Heart left ventricle (tissue), 16 donors: ENCODE results near the gene SYDE2. TPM values are rescaled to one million over a fixed set of nuclear protein-coding genes. Genes with fewer than 3 reads are reported as not detected.

ENCODE experiments used
- ATAC-seq, 4 donors: fragments of 200-7000 bp; cut with Tn5 transposase; one replicate each; pipeline ENCODE4 v1.9.1; 2020 to 2022; ENCODE audit warnings: moderate library complexity in 4 of 4, mild to moderate bottlenecking in 3 of 4, moderate number of reproducible peaks in 1 of 4
- DNase-seq, 5 donors: peaks; one replicate each; pipeline ENCODE4 v3.0.0-alpha.2; 2020
- H3K27ac ChIP-seq, 12 donors: fragments of 200-600 bp; sonication (generic) in 4 of 12; one replicate each; pipeline versions ENCODE4 v1.5.0 to v1.8.0; 2016 to 2022; ENCODE audit warnings: mild to moderate bottlenecking in 2 of 12
- H3K27me3 ChIP-seq, 9 donors: fragments of 200-600 bp; sonication (generic) in 2 of 9; one replicate each; pipeline versions ENCODE4 v1.5.1 to v1.8.0; 2016 to 2022; ENCODE audit warnings: mild to moderate bottlenecking in 3 of 9
- H3K36me3 ChIP-seq, 9 donors: fragments of 200-600 bp; sonication (generic) in 2 of 9; one replicate each; pipeline versions ENCODE4 v1.5.0 to v1.8.0; 2018 to 2022; ENCODE audit warnings: mild to moderate bottlenecking in 2 of 9
- H3K4me1 ChIP-seq, 12 donors: fragments of 200-600 bp; sonication (generic) in 4 of 12; one replicate each; pipeline versions ENCODE4 v1.5.0 to v1.8.0; 2016 to 2022; ENCODE audit warnings: mild to moderate bottlenecking in 3 of 12
- H3K4me3 ChIP-seq, 12 donors: fragments of 200-600 bp; sonication (generic) in 4 of 12; one replicate each; pipeline versions ENCODE4 v1.5.0 to v1.8.0; 2017 to 2022; ENCODE audit warnings: mild to moderate bottlenecking in 9 of 12, moderate library complexity in 4 of 12
- H3K9me3 ChIP-seq, 12 donors: fragments of 200-600 bp; sonication (generic) in 4 of 12; one replicate each; pipeline versions ENCODE4 v1.5.0 to v1.8.0; 2016 to 2022; ENCODE audit warnings: mild to moderate bottlenecking in 1 of 12
- CTCF ChIP-seq, 12 donors: fragments of 200-600 bp; sonication (generic) in 4 of 12; IDR thresholded peaks; one replicate each; pipeline versions ENCODE4 v1.5.0 to v1.8.0; 2018 to 2022; ENCODE audit warnings: antibody characterized with exemption in 12 of 12, mild to moderate bottlenecking in 5 of 12
- POLR2A ChIP-seq, 2 donors: fragments of 450-650 bp; IDR thresholded peaks; one replicate each; pipeline ENCODE4 v1.6.1; 2017; ENCODE audit warnings: antibody characterized with exemption in 2 of 2, mild to moderate bottlenecking in 2 of 2, moderate library complexity in 2 of 2
- WGBS, 4 donors: extraction: QIAGEN DNeasy Blood & Tissue Kit in 2 of 4; methylation state at CpG; one replicate each; pipeline versions ENCODE4 v1.1.5 to v1.1.7; 2013 to 2018; 5-methylcytosine and 5-hydroxymethylcytosine counted together
- intact Hi-C, 10 donors: fragments of 100-400 bp; cut with DNase I; formaldehyde crosslinking; loops; one replicate each; pipeline versions ENCODE4 v1.11.1 to v1.14.2; 2022
- polyA plus RNA-seq, 2 donors: library from polyadenylated mRNA; stranded (reverse); fragments of 200-250 nt; gene quantifications; one replicate each; pipeline ENCODE4 v1.2.3, GENCODE V29; 2013
- total RNA-seq, 9 donors: library from RNA; depleted of rRNA in 2 of 9; stranded (reverse); fragments of >200 nt in 2 of 9; fragmentation: NEBNext Ultra II Directional in 3 of 9; extraction: Animal tissue kit (Norgen Biotek cat#: 25700) in 3 of 9; gene quantifications; one replicate each; pipeline versions ENCODE4 v1.1.0 to v1.2.4, GENCODE V29; 2016 to 2023
- donor health status: ischemic (EF 13 %, LVEDD 7.1; RV severe dilation, severe dysfunction).
- donor health status: healthy with polysubstance abuse.
- donor health status: DM: no; HTN: yes; CAD: no.
- donor health status: DM: no; HTN: no; CAD: no.
- donor health status: ischemic (EF 25% LVEDD 6.9; RV normal size, moderate dysfunction).
- donor health status: ischemic (EF 25% LVEDD 5.7; RV mildly dilated, moderate dysfunction).
- donor health status: healthy.
- donor health status: DM: yes; HTN: yes; CAD: no.
- donor health status: ischemic (EF 35%, LVEDD 5.7; RV mildly dilated, moderate dysfunction).
- donor health status: nonischemic (EF 11% LVEDD 7.7; RV severe dilation, severe dysfunction).
- donor health status: DM: yes; HTN: yes; CAD: no.
- donor health status: PGD.
- donor health status: ischemic (EF 29% LVEDD 5.4; RV normal size, mild dysfunction).
- donor health status: nonischemic (EF 23%, LVEDD 6.1; RV moderate dilation, normal function).

Gene SYDE2
- total and polyA plus RNA-seq, 11 donors, result 2.4 to 25.8 (median 19.4) TPM

DNA sequence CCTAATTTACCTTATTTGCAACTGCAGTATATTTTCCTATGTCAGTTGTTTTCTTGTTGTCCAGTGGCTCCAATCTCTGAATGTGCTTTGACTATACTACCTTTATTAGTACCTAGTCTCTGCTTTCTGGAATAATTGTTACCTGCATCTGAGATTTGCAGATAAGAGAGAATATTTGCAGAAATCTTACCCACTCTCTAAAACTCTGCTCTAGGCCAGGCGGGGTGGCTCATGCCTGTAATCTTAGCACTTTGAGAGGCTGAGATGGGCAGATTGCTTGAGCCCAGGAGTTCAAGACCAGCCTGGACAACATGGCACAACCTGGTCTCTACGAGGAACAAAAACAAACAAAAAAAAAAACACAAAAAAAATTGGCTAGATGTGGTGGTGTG is 2.0 kb upstream of the SYDE2 start:
- H3K27ac ChIP-seq, result peak overlapping the region in 5 of 12 donors; percentile 2 to 99 (median 89)
- H3K4me3 ChIP-seq, result peak overlapping the region in 3 of 12 donors; percentile 59 to 85 (median 76)
- intact Hi-C loops, result loop anchor here in 2 of 10 donors (5.0 kb wide), 3 partner anchors 39 to 71 kb away; no protein-coding TSS in a partner anchor
- H3K9me3 ChIP-seq, result no peaks in the 10 kb centered on the region
- peaks cover 0 to 18% (median 2%) of the 10 kb centered on the region in 12 donors for H3K4me1 ChIP-seq
- H3K36me3 ChIP-seq, result no peaks in the 10 kb centered on the region
- ATAC-seq (no peak), DNase-seq (no peak)
- WGBS, 4 donors, result 74 to 86% (median 82%) methylated on average over 2 of the region's 2 CpGs
- no peak for TF ChIP-seq CTCF (IDR thresholded peaks at IDR 0.05)
- no peak for TF ChIP-seq POLR2A (IDR thresholded peaks at IDR 0.05)
- H3K27me3 ChIP-seq, result peaks cover 0 to 61% (median 8%) of the 10 kb centered on the region in 9 donors

GRCh38 chr1:85202092-85202863 is 1.5 kb upstream of the SYDE2 start:
- H3K4me1 ChIP-seq, result peaks cover 0 to 18% (median 2%) of the 10 kb centered on the region in 12 donors
- WGBS, 4 donors, result 12 to 17% (median 15%) methylated on average over 14 of the region's 14 CpGs
- H3K27me3 ChIP-seq, result peaks cover 0 to 56% (median 8%) of the 10 kb centered on the region in 9 donors
- ATAC-seq (no peak), DNase-seq (no peak)
- H3K9me3 ChIP-seq, result no peaks in the 10 kb centered on the region
- intact Hi-C loops, result loop anchor here in 2 of 10 donors (5.0 kb wide), 3 partner anchors 40 to 70 kb away; no protein-coding TSS in a partner anchor
- H3K36me3 ChIP-seq, result no peaks in the 10 kb centered on the region
- peak overlapping the region; percentile 59 to 85 (median 73) for H3K4me3 ChIP-seq
- H3K27ac ChIP-seq, result peak overlapping the region; percentile 77 to 99 (median 94)
- TF ChIP-seq POLR2A (IDR thresholded peaks at IDR 0.05) (no peak), CTCF (IDR thresholded peaks at IDR 0.05) (no peak)

- H3K27me3 ChIP-seq, result peaks cover 0 to 53% (median 8%) of the 10 kb centered on the region in 9 donors
- WGBS, 4 donors, result 1 to 3% (median 1%) methylated on average over 40 to 81 of the region's 81 CpGs
- peak overlapping the region; percentile 59 to 85 (median 73) for H3K4me3 ChIP-seq
- intact Hi-C loops, result loop anchor here in 4 of 10 donors (2.0 to 5.0 kb wide), 6 partner anchors 23 to 69 kb away; partner anchors contain the start of gene C1orf52 (in 1 of the 4)
- no peaks in the 10 kb centered on the region for H3K36me3 ChIP-seq
- DNase-seq (peak; percentile 64 to 80 (median 76)), ATAC-seq (peak; percentile 67 to 89 (median 84))
- no peaks in the 10 kb centered on the region for H3K9me3 ChIP-seq
- TF ChIP-seq CTCF (IDR thresholded peaks at IDR 0.05) (peak in 1 of 12 donors; percentile 11), POLR2A (IDR thresholded peaks at IDR 0.05) (peak in 1 of 2 donors; percentile 47)
- H3K4me1 ChIP-seq, result peaks cover 0 to 18% (median 4%) of the 10 kb centered on the region in 12 donors
- H3K27ac ChIP-seq, result peak overlapping the region; percentile 77 to 99 (median 94)
These were observed 700 bp upstream of the SYDE2 start for GRCh38 chr1:85201340-85202091.
